ENCODE data around the gene ATF3.

Gene ATF3

DNA sequence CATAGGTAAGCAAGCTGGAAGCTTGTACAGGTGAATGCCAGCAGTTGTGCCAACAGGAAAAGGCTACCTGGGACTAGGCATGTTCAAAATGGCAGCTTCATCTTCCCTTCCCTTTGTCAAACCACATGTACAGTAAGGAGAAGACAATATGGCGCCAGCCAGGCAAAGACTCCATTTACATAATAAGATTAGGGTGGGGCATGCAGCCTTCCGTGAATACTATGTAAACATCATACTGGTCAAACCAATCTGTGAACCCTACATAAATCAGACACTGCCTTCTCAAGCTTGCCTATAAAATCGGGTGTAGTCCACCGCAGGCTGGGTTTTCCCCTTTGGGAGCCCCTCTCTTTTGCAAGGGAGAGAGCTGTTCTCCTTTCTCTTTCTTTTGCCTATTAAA, 24.6 kb downstream of the ATF3 start:
- Histone ChIP-seq H3K4me1 (ENCODE audit: control insufficient read depth, insufficient read depth, low read length) (peaks cover 9% of the 10 kb centered on the region), H3K27ac (ENCODE audit: extremely low read depth, low read depth, low read length) (no peak overlapping the region), H3K9me3 (ENCODE audit: control insufficient read depth, insufficient read depth, low read depth, low read length) (no peaks in the 10 kb centered on the region), H3K36me3 (ENCODE audit: control insufficient read depth in 2 of 2, insufficient read depth in 1 of 2, low read length in 2 of 2) (no peaks in the 10 kb centered on the region), H3K4me3 (ENCODE audit: low read depth, low read length) (no peak overlapping the region)
- CTCF ChIA-PET: interaction anchor here (0.6 to 1.3 kb wide), 2 partner anchors 66 to 168 kb away, joined by 3 read pairs; no protein-coding TSS in a partner anchor
- TF ChIP-seq ZNF433 (tag by site-specific recombination; IDR thresholded peaks at IDR 0.05; ENCODE audit: low read depth) (no peak), ZNF777 (tag by site-specific recombination; IDR thresholded peaks at IDR 0.05; ENCODE audit: borderline replicate concordance) (no peak), ZNF404 (tag by site-specific recombination; IDR thresholded peaks at IDR 0.05) (no peak), SP3 (tag by site-specific recombination; IDR thresholded peaks at IDR 0.05) (no peak), ZNF76 (tag by site-specific recombination; IDR thresholded peaks at IDR 0.05; ENCODE audit: borderline replicate concordance, low read depth) (no peak), ZEB2 (tag by site-specific recombination; IDR thresholded peaks at IDR 0.05) (no peak), ZNF350 (tag by site-specific recombination; IDR thresholded peaks at IDR 0.05) (no peak), ZNF660 (tag by site-specific recombination; IDR thresholded peaks at IDR 0.05) (no peak)
- TF ChIP-seq, protein P1, sequence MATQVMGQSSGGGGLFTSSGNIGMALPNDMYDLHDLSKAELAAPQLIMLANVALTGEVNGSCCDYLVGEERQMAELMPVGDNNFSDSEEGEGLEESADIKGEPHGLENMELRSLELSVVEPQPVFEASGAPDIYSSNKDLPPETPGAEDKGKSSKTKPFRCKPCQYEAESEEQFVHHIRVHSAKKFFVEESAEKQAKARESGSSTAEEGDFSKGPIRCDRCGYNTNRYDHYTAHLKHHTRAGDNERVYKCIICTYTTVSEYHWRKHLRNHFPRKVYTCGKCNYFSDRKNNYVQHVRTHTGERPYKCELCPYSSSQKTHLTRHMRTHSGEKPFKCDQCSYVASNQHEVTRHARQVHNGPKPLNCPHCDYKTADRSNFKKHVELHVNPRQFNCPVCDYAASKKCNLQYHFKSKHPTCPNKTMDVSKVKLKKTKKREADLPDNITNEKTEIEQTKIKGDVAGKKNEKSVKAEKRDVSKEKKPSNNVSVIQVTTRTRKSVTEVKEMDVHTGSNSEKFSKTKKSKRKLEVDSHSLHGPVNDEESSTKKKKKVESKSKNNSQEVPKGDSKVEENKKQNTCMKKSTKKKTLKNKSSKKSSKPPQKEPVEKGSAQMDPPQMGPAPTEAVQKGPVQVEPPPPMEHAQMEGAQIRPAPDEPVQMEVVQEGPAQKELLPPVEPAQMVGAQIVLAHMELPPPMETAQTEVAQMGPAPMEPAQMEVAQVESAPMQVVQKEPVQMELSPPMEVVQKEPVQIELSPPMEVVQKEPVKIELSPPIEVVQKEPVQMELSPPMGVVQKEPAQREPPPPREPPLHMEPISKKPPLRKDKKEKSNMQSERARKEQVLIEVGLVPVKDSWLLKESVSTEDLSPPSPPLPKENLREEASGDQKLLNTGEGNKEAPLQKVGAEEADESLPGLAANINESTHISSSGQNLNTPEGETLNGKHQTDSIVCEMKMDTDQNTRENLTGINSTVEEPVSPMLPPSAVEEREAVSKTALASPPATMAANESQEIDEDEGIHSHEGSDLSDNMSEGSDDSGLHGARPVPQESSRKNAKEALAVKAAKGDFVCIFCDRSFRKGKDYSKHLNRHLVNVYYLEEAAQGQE (tag by site-specific recombination; IDR thresholded peaks at IDR 0.05): no peak
- TF ChIP-seq, protein P2, sequence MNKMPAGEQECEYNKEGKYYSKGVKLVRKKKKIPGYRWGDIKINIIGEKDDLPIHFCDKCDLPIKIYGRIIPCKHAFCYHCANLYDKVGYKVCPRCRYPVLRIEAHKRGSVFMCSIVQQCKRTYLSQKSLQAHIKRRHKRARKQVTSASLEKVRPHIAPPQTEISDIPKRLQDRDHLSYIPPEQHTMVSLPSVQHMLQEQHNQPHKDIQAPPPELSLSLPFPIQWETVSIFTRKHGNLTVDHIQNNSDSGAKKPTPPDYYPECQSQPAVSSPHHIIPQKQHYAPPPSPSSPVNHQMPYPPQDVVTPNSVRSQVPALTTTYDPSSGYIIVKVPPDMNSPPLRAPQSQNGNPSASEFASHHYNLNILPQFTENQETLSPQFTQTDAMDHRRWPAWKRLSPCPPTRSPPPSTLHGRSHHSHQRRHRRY (tag by site-specific recombination; IDR thresholded peaks at IDR 0.05): no peak
- POLR2A ChIA-PET: no interaction called here

DNA sequence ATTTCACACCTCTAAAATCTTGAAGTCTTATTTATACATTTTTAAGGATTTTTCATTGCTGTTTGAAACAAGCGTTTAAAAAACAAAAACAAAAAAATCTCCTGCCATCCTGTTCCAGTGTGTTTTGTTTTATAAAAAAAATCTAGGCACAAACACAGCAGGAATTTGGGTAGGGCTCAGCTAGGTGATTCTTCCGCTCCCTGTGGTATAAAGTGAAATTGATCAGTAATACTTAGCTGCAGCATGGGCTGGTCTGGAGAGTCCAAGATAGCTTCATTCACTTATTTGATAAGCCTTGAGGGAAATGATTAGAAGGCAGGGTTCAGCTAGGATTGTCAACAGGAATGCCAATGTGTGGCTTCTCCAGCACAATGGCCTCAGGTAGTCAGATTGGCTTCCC, 25.7 kb downstream of the ATF3 start:
- Histone ChIP-seq H3K4me1 (ENCODE audit: control insufficient read depth, insufficient read depth, low read length) (peaks cover 9% of the 10 kb centered on the region), H3K36me3 (ENCODE audit: control insufficient read depth in 2 of 2, insufficient read depth in 1 of 2, low read length in 2 of 2) (no peaks in the 10 kb centered on the region), H3K9me3 (ENCODE audit: control insufficient read depth, insufficient read depth, low read depth, low read length) (no peaks in the 10 kb centered on the region), H3K4me3 (ENCODE audit: low read depth, low read length) (no peak overlapping the region), H3K27ac (ENCODE audit: extremely low read depth, low read depth, low read length) (no peak overlapping the region)
- TF ChIP-seq ZNF114 (tag by site-specific recombination; IDR thresholded peaks at IDR 0.05): no peak
- TF ChIP-seq ZNF133 (tag by site-specific recombination; IDR thresholded peaks at IDR 0.05): no peak
- TF ChIP-seq SALL2 (tag by site-specific recombination; IDR thresholded peaks at IDR 0.05; ENCODE audit: borderline replicate concordance): no peak
- peak; percentile 81 for TF ChIP-seq SETDB1 (IDR thresholded peaks at IDR 0.05; ENCODE audit: insufficient read length, low read length)
- TF ChIP-seq ZNF211 (tag by site-specific recombination; IDR thresholded peaks at IDR 0.05; ENCODE audit: low read depth): no peak
- TF ChIP-seq ZNF530 (tag by site-specific recombination; IDR thresholded peaks at IDR 0.05; ENCODE audit: low read depth): no peak
- TF ChIP-seq ZNF837 (tag by site-specific recombination; IDR thresholded peaks at IDR 0.05): no peak
- no peak for TF ChIP-seq ZNF670 (tag by site-specific recombination; IDR thresholded peaks at IDR 0.05; ENCODE audit: low read depth)
- TF ChIP-seq KLF1 (tag by site-specific recombination; IDR thresholded peaks at IDR 0.05): no peak
- TF ChIP-seq TRIM28 (IDR thresholded peaks at IDR 0.05; ENCODE audit: borderline replicate concordance, low read length): peak; percentile 79; the same call in 1 of the 2 replicates
- TF ChIP-seq KLF9 (tag by site-specific recombination; IDR thresholded peaks at IDR 0.05; ENCODE audit: low read depth): no peak
- TF ChIP-seq GLIS2 (tag by site-specific recombination; IDR thresholded peaks at IDR 0.05): no peak
- CTCF ChIA-PET: interaction anchor here (0.7 to 1.3 kb wide), 3 partner anchors 157 to 323 kb away, joined by 3 to 8 read pairs (median 3); no protein-coding TSS in a partner anchor
- POLR2A ChIA-PET: interaction anchor here (1.1 kb wide), 1 partner anchor 26 kb away, joined by 5 read pairs; the partner anchor contains the start of gene ATF3

Data from HEK293 (cell line).